ENCODE measurements around the gene CNNM4.
A peak's percentile ranks its signal among the peaks of the same experiment; 100 is the strongest.

The CNNM4 gene

DNA sequence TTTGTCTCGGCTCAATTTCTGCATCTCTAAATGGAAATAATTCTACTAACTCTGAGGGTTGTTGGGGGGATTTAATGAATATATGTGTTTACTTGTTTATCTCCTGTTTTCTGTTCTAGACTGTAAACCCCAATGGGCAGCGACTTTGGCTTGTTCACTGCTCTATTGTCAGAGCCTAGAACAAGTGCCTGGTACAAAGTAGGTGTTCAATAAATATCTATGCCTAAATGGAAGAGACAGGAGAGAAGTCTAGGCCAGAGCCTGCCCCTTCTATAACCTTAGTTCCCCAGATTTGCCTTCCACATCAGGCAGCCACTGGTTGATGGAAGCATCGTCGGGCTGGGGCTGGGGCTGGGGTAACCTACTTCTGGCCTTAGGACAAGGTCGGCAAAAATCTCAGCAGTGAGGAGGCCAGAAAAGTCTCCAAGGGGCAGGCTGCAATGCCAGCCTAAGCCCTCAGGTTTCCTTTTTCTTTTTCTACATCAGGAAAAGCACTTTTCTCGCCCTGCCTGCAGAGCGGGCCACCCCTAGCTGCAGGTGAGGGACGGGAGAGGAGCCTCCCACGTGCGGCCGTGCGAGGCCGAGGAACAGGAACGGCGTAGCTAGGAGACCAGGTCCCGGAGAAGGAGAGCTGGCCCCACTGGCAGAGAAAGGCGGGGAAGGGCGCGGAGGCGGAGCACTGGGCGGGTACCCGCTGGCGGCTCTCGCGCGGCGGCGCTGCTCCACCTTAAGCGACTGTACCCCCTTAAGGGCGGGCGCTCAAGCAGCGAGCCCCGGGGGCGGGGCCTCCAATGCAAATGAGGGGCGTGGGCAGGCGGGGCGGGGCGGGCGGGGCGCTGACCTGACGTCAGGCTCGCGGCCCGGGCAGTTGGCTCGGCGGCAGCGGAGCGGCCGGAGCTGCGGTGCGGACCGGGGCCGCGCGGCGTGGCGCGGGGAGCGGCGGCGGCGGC, at the start of gene CNNM4:
CNNM4 (plus strand) TSS at position 867 of the 950 bp plus-strand sequence. CDS start 98 bp downstream, outside the sequence.
- TF ChIP-seq, protein P1, sequence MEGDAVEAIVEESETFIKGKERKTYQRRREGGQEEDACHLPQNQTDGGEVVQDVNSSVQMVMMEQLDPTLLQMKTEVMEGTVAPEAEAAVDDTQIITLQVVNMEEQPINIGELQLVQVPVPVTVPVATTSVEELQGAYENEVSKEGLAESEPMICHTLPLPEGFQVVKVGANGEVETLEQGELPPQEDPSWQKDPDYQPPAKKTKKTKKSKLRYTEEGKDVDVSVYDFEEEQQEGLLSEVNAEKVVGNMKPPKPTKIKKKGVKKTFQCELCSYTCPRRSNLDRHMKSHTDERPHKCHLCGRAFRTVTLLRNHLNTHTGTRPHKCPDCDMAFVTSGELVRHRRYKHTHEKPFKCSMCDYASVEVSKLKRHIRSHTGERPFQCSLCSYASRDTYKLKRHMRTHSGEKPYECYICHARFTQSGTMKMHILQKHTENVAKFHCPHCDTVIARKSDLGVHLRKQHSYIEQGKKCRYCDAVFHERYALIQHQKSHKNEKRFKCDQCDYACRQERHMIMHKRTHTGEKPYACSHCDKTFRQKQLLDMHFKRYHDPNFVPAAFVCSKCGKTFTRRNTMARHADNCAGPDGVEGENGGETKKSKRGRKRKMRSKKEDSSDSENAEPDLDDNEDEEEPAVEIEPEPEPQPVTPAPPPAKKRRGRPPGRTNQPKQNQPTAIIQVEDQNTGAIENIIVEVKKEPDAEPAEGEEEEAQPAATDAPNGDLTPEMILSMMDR (IDR thresholded peaks at IDR 0.05) = no peak
- peak within 1 kb of the TSS; percentile 82 to 83 for H3K27ac ChIP-seq
- H3K9me3 ChIP-seq = no peaks in the 10 kb centered on the region
- intact Hi-C loops (cut with DNase I; ENCODE audit: low total_unique reads) = loop anchor here (5.0 kb wide), 1 partner anchor 123 kb away; the partner anchor contains the start of gene KANSL3
- peak; percentile 92 to 97 for DNase-seq
- peak within 1 kb of the TSS; percentile 62 to 78 for H3K4me3 ChIP-seq
- no peaks in the 10 kb centered on the region for H3K27me3 ChIP-seq
- peaks cover 0 to 45% (median 37%) of the 10 kb centered on the region in 4 donors for H3K4me1 ChIP-seq
- H3K36me3 ChIP-seq = no peaks in the 10 kb centered on the region

DNA sequence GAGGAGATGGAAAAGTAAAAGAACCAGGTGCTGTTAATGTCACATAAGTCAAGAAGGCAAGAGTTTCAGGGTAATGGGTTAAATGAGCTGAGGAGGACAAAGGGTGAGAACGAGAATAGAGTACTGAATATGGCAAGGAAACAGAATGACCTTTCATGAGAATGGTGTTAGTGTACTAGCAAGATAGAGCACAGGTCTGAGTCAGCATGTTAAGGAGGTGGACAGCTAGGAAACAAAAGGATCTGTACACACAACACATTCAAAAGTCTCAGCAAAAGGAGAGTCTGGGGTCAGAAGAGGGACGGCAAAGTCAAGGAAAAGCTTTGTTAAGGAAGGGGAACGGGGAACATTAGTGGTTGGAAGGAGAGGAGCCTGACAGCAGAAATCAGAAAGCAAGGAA, 49.7 kb upstream of the CNNM4 start:
- TF ChIP-seq, protein P1 (IDR thresholded peaks at IDR 0.05) = no peak
- Histone ChIP-seq H3K27me3 (no peaks in the 10 kb centered on the region), H3K27ac (no peak overlapping the region), H3K36me3 (peaks cover 56 to 91% (median 76%) of the 10 kb centered on the region in 3 donors), H3K4me1 (no peaks in the 10 kb centered on the region), H3K9me3 (no peaks in the 10 kb centered on the region), H3K4me3 (no peak overlapping the region)
- no peak for DNase-seq
- intact Hi-C loops (cut with DNase I; ENCODE audit: low total_unique reads) = no loop called here

DNA sequence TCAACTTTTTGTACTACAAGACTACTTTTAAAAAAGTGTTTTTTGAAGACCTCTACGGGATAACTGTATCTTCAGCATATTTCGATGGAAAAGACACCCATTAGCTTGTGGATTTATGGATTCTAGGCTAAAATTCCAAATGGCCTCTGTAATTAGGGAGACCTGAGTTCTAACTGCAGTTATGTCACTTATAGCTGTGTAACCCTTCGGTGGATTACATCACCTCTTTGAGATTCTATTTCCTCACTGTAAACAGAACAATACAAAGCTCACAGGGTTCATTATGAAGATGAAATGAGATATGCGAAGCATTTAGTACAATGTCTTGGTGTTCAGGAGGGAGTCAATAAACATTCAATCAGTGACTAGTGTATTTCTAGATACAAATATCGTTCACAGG, 45.0 kb upstream of the CNNM4 start:
- Histone ChIP-seq H3K9me3 (no peaks in the 10 kb centered on the region), H3K4me1 (no peaks in the 10 kb centered on the region), H3K36me3 (peaks cover 16 to 72% (median 39%) of the 10 kb centered on the region in 3 donors), H3K27me3 (no peaks in the 10 kb centered on the region), H3K27ac (no peak overlapping the region), H3K4me3 (no peak overlapping the region)
- TF ChIP-seq, protein P1 (IDR thresholded peaks at IDR 0.05) = no peak
- DNase-seq = no peak
- intact Hi-C loops (cut with DNase I; ENCODE audit: low total_unique reads) = no loop called here

DNA sequence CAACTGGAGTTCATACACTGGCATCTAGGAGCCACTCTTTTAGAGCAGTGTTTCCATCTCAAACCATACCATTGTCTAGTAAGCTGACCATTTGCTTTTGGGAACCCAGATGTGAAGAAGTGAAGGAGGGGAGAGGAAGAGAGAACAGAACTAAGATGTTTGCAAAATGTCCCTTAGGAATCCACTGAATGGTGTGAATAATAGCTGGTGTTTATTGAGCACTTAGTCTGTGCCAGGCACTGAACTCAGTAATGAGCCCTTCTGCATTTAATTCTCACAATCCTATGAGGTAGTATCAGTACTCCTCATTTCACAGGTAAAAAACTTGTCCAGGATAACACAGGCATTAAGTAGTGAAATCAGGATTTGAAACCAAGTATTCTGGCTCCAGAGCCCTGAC, 44.3 kb upstream of the CNNM4 start:
- Histone ChIP-seq H3K9me3 (no peaks in the 10 kb centered on the region), H3K36me3 (peaks cover 9 to 69% (median 32%) of the 10 kb centered on the region in 3 donors), H3K27ac (no peak overlapping the region), H3K4me3 (no peak overlapping the region), H3K4me1 (no peaks in the 10 kb centered on the region), H3K27me3 (no peaks in the 10 kb centered on the region)
- no peak for DNase-seq
- TF ChIP-seq, protein P1 (IDR thresholded peaks at IDR 0.05) = no peak
- intact Hi-C loops (cut with DNase I; ENCODE audit: low total_unique reads) = no loop called here

DNA sequence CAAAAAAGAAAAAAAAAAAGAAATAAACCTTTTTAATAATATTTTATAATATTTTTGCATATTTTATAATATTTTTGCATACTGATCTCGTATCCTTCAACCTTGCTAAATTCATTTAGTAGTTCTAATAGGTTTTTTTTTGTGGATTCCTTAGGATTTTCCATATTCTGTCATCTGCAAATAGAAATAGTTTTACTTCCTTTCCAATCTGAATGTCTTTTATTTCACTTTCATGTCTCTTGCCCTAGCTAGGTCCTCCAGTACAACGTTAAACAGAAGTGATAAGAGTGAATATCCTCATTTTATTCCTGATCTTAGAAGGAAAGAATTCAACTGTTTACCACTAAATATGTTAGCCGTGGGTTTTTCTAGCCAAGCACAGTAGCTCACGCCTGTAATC, 34.6 kb upstream of the CNNM4 start:
- H3K27me3 ChIP-seq = no peaks in the 10 kb centered on the region
- intact Hi-C loops (cut with DNase I; ENCODE audit: low total_unique reads) = no loop called here
- DNase-seq = no peak
- H3K4me1 ChIP-seq = peaks cover 0 to 14% (median 2%) of the 10 kb centered on the region in 4 donors
- no peak overlapping the region for H3K4me3 ChIP-seq
- no peak overlapping the region for H3K27ac ChIP-seq
- H3K9me3 ChIP-seq = no peaks in the 10 kb centered on the region
- TF ChIP-seq, protein P1 (IDR thresholded peaks at IDR 0.05) = no peak
- peaks cover 32 to 69% (median 49%) of the 10 kb centered on the region in 3 donors for H3K36me3 ChIP-seq

Measured in tibial artery (tissue), 4 donors.